Stimulated activated CD8-positive, alpha-beta memory T cell treated with anti-CD3 and anti-CD28 coated beads, Interleukin-7, amount 100 ng/mL, for 4 hours (primary cell): ENCODE results near the gene EPHA5.
"Not testable (repeated sequence)": the region's sequence is repeated elsewhere in the genome, so short reads cannot be mapped to it uniquely, and the experiment has no call there.

Experiments used
- DNase-seq, 2 donors: peaks; one replicate each; pipeline ENCODE4 v3.0.0-alpha.2; 2020; ENCODE audit warnings: low read depth in 2 of 2

Gene EPHA5

GRCh38 chr4:65370709-65371108 is 299.6 kb downstream of the EPHA5 start:
- no peak for DNase-seq

GRCh38 chr4:65367306-65367705 is 303.0 kb downstream of the EPHA5 start:
- no peak for DNase-seq

GRCh38 chr4:65358914-65359313 is 311.4 kb downstream of the EPHA5 start:
- DNase-seq: no peak

GRCh38 chr4:65353098-65353497 is 317.2 kb downstream of the EPHA5 start:
- DNase-seq: no peak

- DNase-seq: no peak
Observed at GRCh38 chr4:65344278-65344825, 325.9 kb downstream of the EPHA5 start.

- DNase-seq: no peak
Observed at GRCh38 chr4:65343342-65343741, 326.9 kb downstream of the EPHA5 start.

GRCh38 chr4:65341557-65341956 is 328.7 kb downstream of the EPHA5 start:
- no peak for DNase-seq

- DNase-seq: no peak
Observed at GRCh38 chr4:65340382-65341109, 329.7 kb downstream of the EPHA5 start.

GRCh38 chr4:65337371-65337770 is 332.9 kb downstream of the EPHA5 start:
- DNase-seq: no peak

- DNase-seq: no peak
Observed at GRCh38 chr4:65336465-65336864, 333.8 kb downstream of the EPHA5 start.

GRCh38 chr4:65316534-65316933 is 353.8 kb downstream of the EPHA5 start:
- no peak for DNase-seq

GRCh38 chr4:65311120-65311519 is 359.2 kb downstream of the EPHA5 start:
- DNase-seq: no peak

- DNase-seq: no peak
Observed at GRCh38 chr4:65310586-65310985, 359.7 kb downstream of the EPHA5 start.

- DNase-seq: not testable (repeated sequence)
Observed at GRCh38 chr4:65308626-65309025, 361.7 kb downstream of the EPHA5 start.

GRCh38 chr4:65302145-65302544 is 368.1 kb downstream of the EPHA5 start:
- DNase-seq: no peak

- DNase-seq: no peak
Observed at GRCh38 chr4:65296246-65296645, 374.0 kb downstream of the EPHA5 start.

- DNase-seq: no peak
Observed at GRCh38 chr4:65287071-65287470, 383.2 kb downstream of the EPHA5 start.
